Testis (tissue), 2 donors: ENCODE measurements around the gene NIPAL4.

ENCODE experiments used
- CTCF ChIP-seq, 3 experiments: fragments of 450-650 bp in 2 of 3; fragments of 200-600 bp in 1 of 3; sonication (generic) in 1 of 3; IDR thresholded peaks; one replicate each; pipeline ENCODE4 v1.5.1; 2016 to 2019; ENCODE audit warnings: antibody characterized with exemption in 3 of 3, mild to moderate bottlenecking in 2 of 3, moderate library complexity in 1 of 3
- POLR2A ChIP-seq: fragments of 450-650 bp; IDR thresholded peaks from one replicate; pipeline ENCODE4 v1.6.1; 2017; ENCODE audit warnings: antibody characterized with exemption, mild to moderate bottlenecking, moderate library complexity

- TF ChIP-seq CTCF (IDR thresholded peaks at IDR 0.05), result no peak
- no peak for TF ChIP-seq POLR2A
Measured at GRCh38 chr5:157506066-157506590, 46.1 kb downstream of the NIPAL4 start.
